ENCODE data around the gene BPIFB1. TPM values are rescaled to one million over a fixed set of nuclear protein-coding genes. Genes with fewer than 3 reads are reported as not detected.

BPIFB1 gene
- total RNA-seq, 2 donors from 2014 or later = not detected

GRCh38 chr20:33316958-33317357 is 33.9 kb downstream of the BPIFB1 start:
- Histone ChIP-seq H3K9me3 (no peaks in the 10 kb centered on the region), H3K27me3 (no peaks in the 10 kb centered on the region), H3K27ac (no peak overlapping the region), H3K4me1 (no peaks in the 10 kb centered on the region), H3K36me3 (replicated peaks in 1 of 2; ENCODE audit: insufficient read depth in 1 of 2, low read depth in 2 of 2) (no peaks in the 10 kb centered on the region), H3K4me3 (no peak overlapping the region)
- ATAC-seq (no peak), DNase-seq (no peak)
- TF ChIP-seq CTCF (IDR thresholded peaks at IDR 0.05) (no peak), POLR2A (IDR thresholded peaks at IDR 0.05) (no peak)
- 80 to 90% methylated on average over 3 of the region's 3 CpGs for WGBS, 2 donors
- intact Hi-C loops (cut with DNase I) = no loop called here

GRCh38 chr20:33317424-33318095 is 34.5 kb downstream of the BPIFB1 start:
- DNase-seq (no peak), ATAC-seq (no peak)
- no peaks in the 10 kb centered on the region for H3K27me3 ChIP-seq
- intact Hi-C loops (cut with DNase I) = no loop called here
- 85% methylated on average over 14 of the region's 14 CpGs for WGBS, 2 donors
- H3K36me3 ChIP-seq (replicated peaks in 1 of 2; ENCODE audit: insufficient read depth in 1 of 2, low read depth in 2 of 2) = no peaks in the 10 kb centered on the region
- H3K4me3 ChIP-seq = no peak overlapping the region
- H3K9me3 ChIP-seq = no peaks in the 10 kb centered on the region
- no peak overlapping the region for H3K27ac ChIP-seq
- TF ChIP-seq CTCF (IDR thresholded peaks at IDR 0.05) = no peak
- no peak for TF ChIP-seq POLR2A (IDR thresholded peaks at IDR 0.05)
- H3K4me1 ChIP-seq = no peaks in the 10 kb centered on the region

- H3K27me3 ChIP-seq = no peaks in the 10 kb centered on the region
- 39 to 45% methylated on average over 5 of the region's 5 CpGs for WGBS, 2 donors
- no peaks in the 10 kb centered on the region for H3K36me3 ChIP-seq (replicated peaks in 1 of 2; ENCODE audit: insufficient read depth in 1 of 2, low read depth in 2 of 2)
- no peak overlapping the region for H3K27ac ChIP-seq
- no peak overlapping the region for H3K4me3 ChIP-seq
- no peaks in the 10 kb centered on the region for H3K9me3 ChIP-seq
- H3K4me1 ChIP-seq = no peaks in the 10 kb centered on the region
- ATAC-seq = no peak
- DNase-seq = no peak
- TF ChIP-seq CTCF (IDR thresholded peaks at IDR 0.05) = no peak
- TF ChIP-seq POLR2A (IDR thresholded peaks at IDR 0.05) = no peak
- intact Hi-C loops (cut with DNase I) = no loop called here
Observed at GRCh38 chr20:33318096-33318429, 35.0 kb downstream of the BPIFB1 start.

- TF ChIP-seq POLR2A (IDR thresholded peaks at IDR 0.05) (no peak), CTCF (IDR thresholded peaks at IDR 0.05) (no peak)
- WGBS, 2 donors = 47 to 71% methylated on average over 8 to 10 of the region's 10 CpGs
- ATAC-seq (no peak), DNase-seq (no peak)
- Histone ChIP-seq H3K27ac (no peak overlapping the region), H3K9me3 (no peaks in the 10 kb centered on the region), H3K4me3 (no peak overlapping the region), H3K27me3 (no peaks in the 10 kb centered on the region), H3K36me3 (replicated peaks in 1 of 2; ENCODE audit: insufficient read depth in 1 of 2, low read depth in 2 of 2) (no peaks in the 10 kb centered on the region), H3K4me1 (no peaks in the 10 kb centered on the region)
- intact Hi-C loops (cut with DNase I) = no loop called here
Observed at GRCh38 chr20:33320006-33320405, 37.0 kb downstream of the BPIFB1 start.

- Histone ChIP-seq H3K9me3 (no peaks in the 10 kb centered on the region), H3K36me3 (replicated peaks in 1 of 2; ENCODE audit: insufficient read depth in 1 of 2, low read depth in 2 of 2) (no peaks in the 10 kb centered on the region), H3K4me1 (no peaks in the 10 kb centered on the region), H3K4me3 (no peak overlapping the region), H3K27ac (no peak overlapping the region), H3K27me3 (no peaks in the 10 kb centered on the region)
- DNase-seq = no peak
- ATAC-seq = no peak
- intact Hi-C loops (cut with DNase I) = no loop called here
- WGBS, 2 donors = 54 to 66% methylated on average over 3 of the region's 3 CpGs
- no peak for TF ChIP-seq POLR2A (IDR thresholded peaks at IDR 0.05)
- TF ChIP-seq CTCF (IDR thresholded peaks at IDR 0.05) = no peak
Observed at GRCh38 chr20:33322456-33322855, 39.4 kb downstream of the BPIFB1 start.
